ENCODE data around the gene ATP10D. TPM values are rescaled to one million over a fixed set of nuclear protein-coding genes. Genes with fewer than 3 reads are reported as not detected.
"Not testable (repeated sequence)": the region's sequence is repeated elsewhere in the genome, so short reads cannot be mapped to it uniquely, and the experiment has no call there.

Gene ATP10D
- total and polyA plus RNA-seq, 8 donors: 1.5 to 72.9 (median 7.3) TPM

GRCh38 chr4:47483745-47484144 lies 1.3 kb upstream of the ATP10D start:
- no peaks in the 10 kb centered on the region for H3K36me3 ChIP-seq

GRCh38 chr4:47484168-47484567 lies 907 bp upstream of the ATP10D start:
- Histone ChIP-seq H3K4me3 (no peak overlapping the region), H3K27me3 (no peaks in the 10 kb centered on the region), H3K27ac (peak overlapping the region in 4 of 5 donors; percentile 86 to 95 (median 94)), H3K9me3 (no peaks in the 10 kb centered on the region), H3K36me3 (no peaks in the 10 kb centered on the region), H3K4me1 (peaks cover 0 to 45% (median 17%) of the 10 kb centered on the region in 4 donors)
- intact Hi-C loops (cut with DNase I; ENCODE audit: low total_unique reads): no loop called here
- DNase-seq: peak in 1 of 2 donors; percentile 34
- TF ChIP-seq EP300 (IDR thresholded peaks at IDR 0.05): no peak
- no peak for TF ChIP-seq CTCF (IDR thresholded peaks at IDR 0.05)
- no peak for TF ChIP-seq POLR2AphosphoS5 (IDR thresholded peaks at IDR 0.05)
- no peak for TF ChIP-seq POLR2A (IDR thresholded peaks at IDR 0.05)
- 50 to 73% (median 66%) methylated on average over 3 of the region's 3 CpGs for WGBS, 5 donors

More at GRCh38 chr4:47483745-47484144, 1.3 kb upstream of the ATP10D start:
- H3K4me3 ChIP-seq: no peak overlapping the region
- peaks cover 0 to 45% (median 17%) of the 10 kb centered on the region in 4 donors for H3K4me1 ChIP-seq
- H3K27ac ChIP-seq: peak overlapping the region in 3 of 5 donors; percentile 94 to 95 (median 94)
- no peak for TF ChIP-seq CTCF (IDR thresholded peaks at IDR 0.05)
- TF ChIP-seq POLR2AphosphoS5 (IDR thresholded peaks at IDR 0.05): no peak
- intact Hi-C loops (cut with DNase I; ENCODE audit: low total_unique reads): no loop called here
- no peaks in the 10 kb centered on the region for H3K9me3 ChIP-seq
- DNase-seq: no peak
- no peaks in the 10 kb centered on the region for H3K27me3 ChIP-seq
- 79 to 86% (median 81%) methylated on average over 3 of the region's 3 CpGs for WGBS, 5 donors

GRCh38 chr4:47485768-47486167 lies 693 bp downstream of the ATP10D start:
- Histone ChIP-seq H3K27ac (peak overlapping the region in 4 of 5 donors; percentile 86 to 95 (median 94)), H3K27me3 (no peaks in the 10 kb centered on the region), H3K4me1 (peaks cover 0 to 57% (median 21%) of the 10 kb centered on the region in 4 donors), H3K4me3 (peak overlapping the region; percentile 53 to 63 (median 58)), H3K36me3 (no peaks in the 10 kb centered on the region), H3K9me3 (no peaks in the 10 kb centered on the region)
- TF ChIP-seq CTCF (IDR thresholded peaks at IDR 0.05): no peak
- no peak for TF ChIP-seq POLR2A (IDR thresholded peaks at IDR 0.05)
- no peak for TF ChIP-seq EP300 (IDR thresholded peaks at IDR 0.05)
- no peak for TF ChIP-seq POLR2AphosphoS5 (IDR thresholded peaks at IDR 0.05)
- DNase-seq: no peak
- intact Hi-C loops (cut with DNase I; ENCODE audit: low total_unique reads): no loop called here
- 1 to 2% (median 1%) methylated on average over 12 to 14 of the region's 14 CpGs for WGBS, 5 donors

- Histone ChIP-seq H3K36me3 (no peaks in the 10 kb centered on the region), H3K4me1 (peaks cover 0 to 58% (median 22%) of the 10 kb centered on the region in 4 donors), H3K9me3 (no peaks in the 10 kb centered on the region), H3K27me3 (no peaks in the 10 kb centered on the region), H3K4me3 (peak overlapping the region; percentile 53 to 63 (median 58)), H3K27ac (peak overlapping the region in 4 of 5 donors; percentile 86 to 95 (median 94))
- TF ChIP-seq CTCF (IDR thresholded peaks at IDR 0.05) (no peak), POLR2AphosphoS5 (IDR thresholded peaks at IDR 0.05) (no peak), EP300 (IDR thresholded peaks at IDR 0.05) (no peak), POLR2A (IDR thresholded peaks at IDR 0.05) (no peak)
- peak in 1 of 2 donors; percentile 26 for DNase-seq
- WGBS, 5 donors: 20 to 30% (median 28%) methylated on average over 5 of the region's 5 CpGs
- intact Hi-C loops (cut with DNase I; ENCODE audit: low total_unique reads): no loop called here
These were observed 1.2 kb downstream of the ATP10D start for GRCh38 chr4:47486231-47486673.

GRCh38 chr4:47486727-47487126 lies 1.7 kb downstream of the ATP10D start:
- DNase-seq; H3K27me3 ChIP-seq; H3K9me3 ChIP-seq; intact Hi-C loops (cut with DNase I; ENCODE audit: low total_unique reads); H3K36me3 ChIP-seq: not testable (repeated sequence)
- WGBS, 5 donors: 91 to 97% (median 93%) methylated on average over 9 of the region's 9 CpGs
- Histone ChIP-seq H3K4me1 (peaks cover 0 to 59% (median 22%) of the 10 kb centered on the region in 4 donors), H3K27ac (peak overlapping the region in 2 of 5 donors; percentile 94 to 95), H3K4me3 (peak overlapping the region; percentile 53 to 63 (median 58))
